ENCODE results near the gene LAD1.

The LAD1 gene

DNA sequence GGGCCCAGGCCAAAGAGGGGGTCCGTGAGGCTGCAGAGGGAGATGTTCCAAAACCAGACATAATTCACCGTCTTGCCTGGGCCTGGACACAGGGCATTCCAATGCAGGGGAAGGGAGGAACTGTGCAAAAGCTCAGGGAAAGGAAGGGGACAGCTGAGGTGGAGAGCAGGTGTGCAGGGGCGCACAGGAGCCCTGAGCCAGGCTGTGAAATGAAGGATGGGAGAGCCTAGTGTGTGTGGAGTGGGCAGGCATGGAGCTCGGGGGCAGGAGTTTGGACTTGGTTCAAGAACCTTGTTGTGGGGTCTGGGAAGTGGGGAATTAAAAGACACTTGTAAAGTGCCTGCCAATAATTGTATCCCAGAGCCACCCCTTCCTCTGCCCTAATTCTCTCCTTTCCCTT, 20.1 kb upstream of the LAD1 start:
- in situ Hi-C loops (cut with MboI; ENCODE audit: low sequenced_read_pairs) = no loop called here

DNA sequence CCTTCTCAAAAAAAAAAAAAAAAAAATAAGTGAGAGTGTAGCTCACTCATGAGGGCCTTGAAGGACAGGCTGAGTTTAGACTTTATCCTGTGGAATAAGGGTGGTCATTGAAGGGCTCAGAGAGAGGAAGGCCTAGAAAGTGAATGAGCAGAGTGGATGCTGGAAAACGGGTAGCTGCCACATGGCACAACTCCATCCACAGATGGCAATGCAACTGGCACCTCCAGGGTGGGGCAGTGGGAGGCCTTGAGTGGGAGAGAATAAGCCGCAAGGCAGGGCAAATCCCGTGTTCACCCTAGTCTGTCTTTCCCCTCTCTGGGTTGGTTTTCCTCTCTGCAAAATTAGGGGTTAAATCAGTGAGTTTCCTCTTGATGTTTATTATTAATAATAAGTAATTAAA, 19.3 kb upstream of the LAD1 start:
- in situ Hi-C loops (cut with MboI; ENCODE audit: low sequenced_read_pairs) = no loop called here

DNA sequence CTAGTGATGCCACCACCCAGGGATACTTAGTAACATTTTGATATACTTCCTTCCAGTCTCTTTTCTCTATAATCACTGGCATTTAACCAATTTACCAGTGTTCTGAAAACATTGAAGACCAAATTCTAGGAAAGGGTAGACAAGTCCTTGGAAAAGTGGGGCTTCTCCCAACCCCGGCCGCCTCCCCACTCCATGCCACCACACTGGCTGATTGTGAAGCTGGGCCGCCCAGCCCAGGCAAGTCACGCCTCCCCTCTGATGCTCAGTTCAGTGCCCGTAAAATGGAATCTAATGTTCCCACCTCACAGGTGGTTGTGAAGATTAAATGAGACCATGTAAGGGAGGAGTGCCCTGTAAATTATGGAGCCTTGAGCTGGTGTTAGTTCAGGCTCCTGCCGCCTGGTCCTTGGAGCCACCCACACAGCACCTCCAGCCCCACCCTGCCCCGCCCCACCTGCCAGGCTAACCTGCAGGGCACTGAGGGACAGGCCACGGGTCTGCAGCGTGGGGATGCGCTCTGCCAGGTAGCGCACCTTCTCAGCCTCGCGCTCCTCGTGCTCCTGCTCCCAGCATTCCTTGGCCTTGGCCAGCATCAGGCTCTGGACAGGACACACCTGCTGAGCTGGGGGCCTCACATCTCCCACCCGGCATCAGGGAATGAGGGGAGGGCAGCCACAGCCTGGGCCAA, 15.1 kb upstream of the LAD1 start:
- in situ Hi-C loops (cut with MboI; ENCODE audit: low sequenced_read_pairs) = no loop called here

DNA sequence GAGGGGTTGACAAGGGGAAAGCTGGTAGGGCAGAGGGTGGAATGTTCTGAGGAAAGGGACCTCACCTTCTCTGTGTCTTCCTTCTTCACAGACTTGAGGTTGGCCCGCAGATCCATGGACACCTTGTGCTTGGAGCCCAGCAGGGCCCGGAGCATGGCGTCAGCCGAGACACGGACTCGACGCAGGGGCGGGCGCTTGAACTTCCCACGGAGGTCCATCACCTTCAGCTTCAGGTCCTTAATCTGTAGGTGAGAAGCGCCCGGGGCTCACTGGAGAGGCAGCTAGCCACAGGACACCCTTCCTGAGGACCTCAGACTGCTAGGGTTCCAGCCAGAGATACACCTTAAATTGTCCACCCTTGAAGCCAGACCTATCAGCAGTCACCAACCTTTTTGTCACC, 12.2 kb upstream of the LAD1 start:
- in situ Hi-C loops (cut with MboI; ENCODE audit: low sequenced_read_pairs) = no loop called here

DNA sequence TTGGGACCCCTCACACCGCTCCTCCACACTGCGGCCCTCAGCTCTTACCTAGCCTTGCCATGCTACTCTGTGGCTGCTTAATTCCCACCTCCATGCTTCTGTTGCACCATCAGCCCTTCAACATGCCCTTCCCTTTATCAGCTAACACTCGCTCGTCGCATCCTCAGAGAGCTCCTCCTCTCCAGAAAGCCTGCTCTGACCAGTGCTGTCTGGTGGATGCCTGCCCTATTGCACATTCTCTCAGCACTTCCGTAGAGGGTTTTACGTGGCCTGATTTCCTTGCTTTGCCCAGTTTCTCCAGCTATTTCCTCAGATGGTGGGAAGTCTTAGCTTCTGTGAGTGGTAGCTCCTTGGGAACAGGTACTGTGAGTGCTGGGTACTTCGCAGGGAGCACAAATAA, 10.3 kb upstream of the LAD1 start:
- in situ Hi-C loops (cut with MboI; ENCODE audit: low sequenced_read_pairs) = no loop called here

DNA sequence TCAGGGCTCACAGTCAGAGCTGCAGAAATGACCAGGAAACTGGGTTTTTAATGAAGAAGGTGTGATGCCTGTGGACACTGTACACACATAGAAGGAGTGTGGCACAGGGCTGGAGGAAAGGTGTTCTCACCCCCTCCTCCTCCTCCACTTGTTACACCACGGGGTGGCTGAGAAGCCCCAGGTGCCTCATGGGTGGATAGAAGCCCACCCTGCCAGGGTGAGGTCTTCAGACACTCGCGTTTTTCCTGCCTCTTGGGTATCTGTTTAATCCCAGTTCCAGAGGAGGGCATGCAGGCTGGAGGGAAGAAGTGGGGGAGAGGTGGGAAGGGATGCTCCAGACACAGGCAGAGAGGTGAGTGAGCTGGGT, 9.7 kb upstream of the LAD1 start:
- in situ Hi-C loops (cut with MboI; ENCODE audit: low sequenced_read_pairs) = no loop called here

DNA sequence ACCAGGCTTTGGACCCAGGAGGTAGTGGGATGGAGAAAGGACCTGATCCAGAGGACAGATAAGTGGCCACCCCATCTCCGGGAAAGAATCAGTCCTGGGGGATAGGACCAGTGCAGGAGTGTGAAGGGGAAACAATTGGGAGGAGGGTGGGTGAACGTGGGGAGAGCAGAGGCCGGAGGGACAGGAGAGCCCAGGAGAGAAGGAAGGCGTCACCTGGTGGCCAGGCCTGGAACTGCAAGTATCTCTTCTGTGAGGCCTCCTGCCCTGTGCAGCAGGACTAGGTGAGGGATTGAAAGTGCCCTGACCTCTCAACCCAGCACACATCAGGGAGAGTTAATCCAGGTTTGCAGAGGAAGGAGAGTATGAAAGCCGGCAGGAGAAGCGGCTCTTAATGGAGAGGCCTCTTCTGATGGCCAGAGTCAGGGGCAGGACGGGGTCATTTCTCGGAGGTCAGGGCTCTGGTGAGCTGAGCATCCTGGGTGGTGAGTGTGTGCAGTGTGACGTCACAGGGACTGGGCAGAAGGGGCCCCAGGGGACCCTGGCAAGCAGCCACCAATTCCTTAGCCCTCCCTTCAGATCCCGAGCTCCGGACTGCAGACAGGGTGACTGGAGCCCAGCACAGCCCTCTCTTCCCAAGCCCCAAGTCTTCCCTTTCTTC, 9.2 kb upstream of the LAD1 start:
- in situ Hi-C loops (cut with MboI; ENCODE audit: low sequenced_read_pairs) = no loop called here

DNA sequence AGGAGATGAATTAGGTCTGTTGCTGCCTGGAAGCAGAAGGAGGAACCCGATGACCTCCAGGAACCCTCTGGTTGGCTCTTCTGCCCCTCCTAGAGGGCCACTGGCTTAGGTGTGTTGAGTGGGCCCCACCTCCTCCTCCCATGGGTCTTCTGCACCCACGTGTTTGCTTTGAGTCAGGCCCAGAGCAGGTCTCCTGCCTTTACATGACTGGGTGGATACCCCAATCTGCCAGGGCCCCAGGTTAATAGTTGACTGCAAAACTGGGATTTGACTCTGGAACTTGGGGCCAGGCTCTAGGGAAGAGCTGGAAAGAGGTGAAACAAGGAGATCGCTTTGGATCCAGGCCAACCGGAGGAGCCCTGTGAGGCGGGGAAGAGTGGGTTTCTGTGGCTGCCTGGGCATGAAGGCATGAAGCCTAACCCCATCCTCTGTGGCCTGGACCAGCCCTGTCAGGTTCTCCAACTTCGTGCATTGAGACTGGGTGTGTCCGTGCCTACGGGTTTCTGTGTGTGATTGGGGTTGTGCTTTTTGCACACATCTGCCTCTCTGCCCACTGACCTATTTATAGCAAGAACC, 7.8 kb upstream of the LAD1 start:
- in situ Hi-C loops (cut with MboI; ENCODE audit: low sequenced_read_pairs) = no loop called here

DNA sequence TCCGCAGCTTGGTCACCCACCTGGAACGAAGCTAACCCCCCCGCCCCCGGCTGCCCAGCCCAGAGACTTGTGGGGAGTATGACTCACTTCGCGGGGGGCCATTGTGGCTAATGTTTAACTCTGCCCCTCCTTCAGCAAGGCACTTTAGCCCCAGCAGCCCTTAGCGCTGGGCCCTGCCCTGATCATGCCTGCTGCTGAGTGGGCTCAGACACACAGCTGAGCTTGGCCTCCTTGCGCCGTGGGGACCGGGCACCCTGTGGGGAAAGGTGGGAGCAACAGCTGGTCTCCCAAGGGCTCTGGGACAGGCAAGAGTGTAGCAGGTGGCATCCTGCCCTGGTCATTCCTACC, 6.3 kb upstream of the LAD1 start:
- in situ Hi-C loops (cut with MboI; ENCODE audit: low sequenced_read_pairs) = no loop called here

DNA sequence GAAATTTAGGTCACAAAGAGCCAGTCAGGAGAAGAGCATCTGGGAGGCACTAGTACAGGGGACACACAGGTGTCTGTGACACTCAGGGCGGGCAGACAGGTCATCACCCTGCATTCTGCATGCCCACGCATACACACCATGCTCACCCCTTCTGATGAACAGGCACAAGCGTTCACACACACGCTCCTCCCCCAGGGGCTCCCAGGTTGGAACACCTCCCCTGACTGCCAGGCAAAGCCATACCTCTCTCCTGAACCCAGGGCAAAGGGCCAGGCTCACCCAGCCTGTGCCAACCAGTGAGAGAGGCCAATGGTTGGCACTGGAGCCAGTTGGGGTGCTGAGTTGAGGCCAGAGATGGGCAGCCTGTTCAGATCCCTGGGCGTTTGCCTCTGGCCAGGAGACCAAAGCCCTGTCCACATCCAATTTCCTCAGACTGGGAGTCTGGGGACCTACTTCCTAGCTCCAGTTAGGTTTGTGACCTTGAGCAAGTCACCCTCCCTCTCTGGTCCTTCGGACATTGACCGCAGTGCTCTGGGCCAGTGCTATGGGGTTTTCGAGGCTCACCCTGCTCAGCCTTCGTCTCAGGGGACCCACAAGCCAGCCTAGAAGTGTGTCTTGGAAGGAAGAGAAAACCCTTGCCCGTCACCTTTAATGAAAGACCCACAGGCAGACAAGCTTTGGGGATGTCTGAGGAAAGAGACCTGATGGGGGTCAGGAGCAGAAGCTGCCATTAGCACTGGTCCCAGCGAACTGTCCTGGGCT, 5.8 kb upstream of the LAD1 start:
- in situ Hi-C loops (cut with MboI; ENCODE audit: low sequenced_read_pairs) = no loop called here

DNA sequence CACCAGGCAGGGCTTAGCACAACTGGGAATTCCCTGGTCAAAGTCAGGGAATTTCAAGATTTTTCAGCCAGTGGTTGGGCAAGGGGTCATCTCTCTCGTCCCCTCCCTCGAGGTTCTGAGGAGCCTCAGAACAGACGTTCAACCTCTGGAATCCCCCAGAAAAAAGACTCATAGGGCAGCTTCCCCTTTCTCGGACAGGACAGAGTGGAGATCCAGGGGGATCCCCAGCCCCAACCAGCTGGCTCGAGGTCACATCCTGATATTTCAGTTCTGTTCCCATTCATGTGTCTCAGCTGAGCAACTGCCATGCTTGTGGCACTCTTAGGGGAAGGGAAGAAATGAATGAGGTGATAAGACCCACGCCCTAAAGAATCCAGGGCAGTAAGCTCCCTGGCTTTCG, 4.9 kb upstream of the LAD1 start:
- in situ Hi-C loops (cut with MboI; ENCODE audit: low sequenced_read_pairs) = no loop called here

DNA sequence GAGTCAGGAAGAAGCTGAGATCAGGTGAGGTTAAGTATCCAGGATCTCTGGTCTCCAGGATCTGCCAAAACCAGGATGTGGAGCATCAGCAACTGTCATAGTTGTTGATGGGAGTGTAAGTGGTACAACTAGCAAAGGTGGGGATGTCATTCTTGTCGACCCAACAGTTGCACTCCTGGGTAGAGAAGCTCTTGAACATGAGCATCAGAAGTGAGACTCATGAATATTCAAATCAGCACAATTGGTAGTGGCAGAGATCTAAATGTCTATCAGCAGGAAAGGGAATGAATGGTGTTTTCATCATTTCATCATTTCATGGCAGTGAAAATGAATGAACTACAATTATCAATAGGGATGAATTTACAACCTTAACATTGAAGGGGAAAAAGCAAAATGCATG, 4.2 kb upstream of the LAD1 start:
- in situ Hi-C loops (cut with MboI; ENCODE audit: low sequenced_read_pairs) = no loop called here

DNA sequence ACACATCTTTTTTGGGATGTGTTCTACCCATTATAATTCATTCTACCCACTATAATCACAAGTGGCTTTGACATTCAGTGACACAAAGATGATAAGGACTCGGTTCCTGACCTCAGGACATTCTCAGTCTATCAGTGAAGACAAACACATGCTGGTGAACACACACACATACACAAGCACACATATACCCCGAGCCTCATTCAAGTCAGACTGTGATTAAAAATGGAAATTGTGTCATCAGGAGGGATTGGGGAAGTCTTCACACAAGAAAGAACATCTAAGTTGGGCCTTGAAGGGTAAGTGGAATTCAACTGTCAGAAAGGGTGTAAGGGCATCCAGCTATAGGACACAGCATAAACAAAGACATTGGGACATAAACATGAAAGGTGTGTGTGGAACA, 2.6 kb upstream of the LAD1 start:
- in situ Hi-C loops (cut with MboI; ENCODE audit: low sequenced_read_pairs) = no loop called here

DNA sequence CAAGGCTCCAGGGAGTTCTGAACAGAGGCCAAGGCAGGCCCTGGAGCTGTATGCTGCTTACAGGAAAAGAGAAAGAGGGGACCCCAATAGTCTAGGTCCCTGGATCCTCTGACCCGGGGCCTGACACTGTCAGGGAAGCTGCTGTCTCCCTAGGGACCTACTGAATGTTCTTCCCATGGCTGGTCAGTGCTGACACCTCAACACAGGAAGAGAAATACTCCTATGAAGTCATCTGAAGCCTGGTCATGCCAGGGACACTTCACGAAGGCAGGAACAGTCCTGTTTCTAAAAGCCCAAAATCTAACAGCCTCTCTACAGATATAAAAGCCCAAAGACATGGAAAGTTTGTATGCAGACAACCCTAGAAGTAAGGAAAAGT, 1.7 kb upstream of the LAD1 start:
- in situ Hi-C loops (cut with MboI; ENCODE audit: low sequenced_read_pairs) = no loop called here

DNA sequence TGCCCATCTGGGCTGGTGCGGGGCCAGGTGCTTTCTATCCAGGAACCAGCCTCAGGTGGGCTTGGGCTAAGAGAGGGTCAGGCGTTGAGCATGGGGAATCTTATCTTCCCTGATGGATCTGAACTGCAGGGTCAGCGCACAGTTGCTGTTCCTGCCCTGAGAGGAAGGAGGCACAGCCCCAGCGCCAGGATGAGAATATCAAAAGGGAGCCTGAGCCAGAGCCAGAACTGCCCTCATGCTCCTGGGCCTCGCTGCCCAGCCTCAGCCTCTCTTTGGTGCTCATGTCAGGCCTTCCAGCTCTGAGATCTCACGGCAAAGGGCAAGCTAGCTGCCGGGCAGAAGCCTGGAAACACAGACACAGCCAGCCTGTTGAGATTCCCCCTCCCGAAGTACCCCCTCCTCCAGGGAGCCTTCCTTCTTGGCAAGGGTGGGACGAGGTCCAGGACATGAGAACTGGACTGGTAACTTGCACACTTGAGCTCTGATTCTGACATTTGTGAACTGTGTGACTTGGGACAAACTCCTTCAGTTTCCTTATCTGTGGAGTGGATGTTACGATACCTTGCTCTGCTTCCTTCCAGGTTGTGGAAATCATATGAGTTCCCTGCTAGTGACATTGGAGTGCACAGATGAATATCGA, 1.2 kb upstream of the LAD1 start:
- in situ Hi-C loops (cut with MboI; ENCODE audit: low sequenced_read_pairs) = no loop called here

DNA sequence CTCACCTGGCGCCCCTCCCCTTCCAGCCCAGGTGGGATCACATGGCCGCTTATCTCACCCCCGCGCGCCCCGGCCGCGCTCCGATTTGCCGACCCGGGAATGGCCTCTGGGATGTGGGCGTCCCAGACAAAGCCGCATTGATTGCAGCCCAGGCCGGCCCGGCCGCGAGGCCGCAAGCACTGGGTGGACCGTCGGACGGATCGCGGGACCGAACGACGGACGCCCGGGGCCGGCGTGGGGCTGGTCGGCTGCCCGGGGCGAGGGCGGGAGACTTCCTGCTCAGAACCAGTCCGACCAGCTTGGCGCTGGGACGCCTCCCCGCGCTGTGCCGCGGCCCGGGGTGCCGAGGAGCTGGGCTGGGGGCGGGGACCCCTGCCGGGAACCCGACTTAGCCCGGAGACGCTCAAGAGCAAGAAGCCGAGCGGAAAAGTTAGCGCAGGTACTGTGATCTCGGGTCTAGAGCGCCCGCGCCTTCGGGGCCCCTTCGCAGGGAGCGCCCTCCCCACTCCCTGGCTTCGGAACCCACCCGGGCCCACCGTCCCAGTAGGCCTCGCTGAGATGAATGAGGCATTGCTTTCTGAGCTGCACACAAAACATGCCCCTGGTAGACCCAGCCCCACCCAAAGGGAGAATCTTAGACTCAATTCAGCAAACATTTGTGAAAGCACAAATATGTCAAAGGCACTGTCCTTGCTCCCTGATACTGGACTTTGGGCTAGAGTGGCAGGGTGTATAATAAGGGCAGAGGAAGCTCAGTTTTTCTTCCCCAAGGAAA, 415 bp upstream of the LAD1 start:
- in situ Hi-C loops (cut with MboI; ENCODE audit: low sequenced_read_pairs) = no loop called here

DNA sequence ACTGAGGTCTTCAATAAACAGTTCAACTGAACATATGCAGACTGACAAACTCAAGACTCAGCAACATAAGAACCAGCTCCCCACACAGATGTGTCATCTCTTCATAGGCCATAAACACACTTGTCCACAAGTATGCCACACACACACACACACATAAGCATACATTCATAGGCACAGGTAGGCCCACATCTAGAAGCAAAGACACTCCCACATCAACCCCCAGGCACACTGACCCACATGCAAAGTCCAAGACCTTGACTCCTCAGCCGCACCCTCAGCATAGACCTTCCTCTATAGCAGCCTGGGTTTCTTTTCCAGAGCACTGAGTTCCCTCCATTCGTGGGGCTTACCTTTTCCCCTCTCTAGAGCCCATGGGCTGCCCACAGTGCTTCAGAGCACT, 1.4 kb downstream of the LAD1 start:
- in situ Hi-C loops (cut with MboI; ENCODE audit: low sequenced_read_pairs) = no loop called here

DNA sequence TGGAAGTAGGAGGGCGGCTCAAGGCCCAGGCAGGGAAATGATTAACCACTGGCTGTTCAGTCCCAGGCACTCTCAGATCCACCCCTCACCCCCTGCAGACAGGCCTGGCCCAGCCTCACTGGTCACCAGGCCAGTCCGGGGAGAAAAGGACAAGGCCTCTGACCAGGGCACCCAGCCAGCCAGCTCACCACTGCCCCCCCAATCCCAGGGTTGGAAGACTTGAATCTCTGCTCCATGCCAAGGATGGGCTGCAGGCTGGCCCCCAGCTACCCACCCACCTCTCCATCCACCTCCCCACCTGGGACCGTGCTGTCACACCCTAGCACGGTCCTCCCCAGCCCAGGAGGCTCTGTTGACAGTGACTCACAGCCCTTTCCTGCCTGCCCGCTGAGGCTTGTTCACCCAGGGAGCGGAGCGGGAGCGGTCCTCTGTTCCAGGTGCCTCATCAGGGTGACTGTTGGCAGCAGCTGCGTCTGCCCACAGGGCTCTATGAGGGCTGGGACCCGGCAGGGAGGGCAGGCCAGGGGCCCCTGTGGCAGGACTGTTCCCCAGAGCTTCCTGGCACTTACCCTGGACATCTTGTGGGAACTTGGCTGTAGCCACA, 2.2 kb downstream of the LAD1 start:
- in situ Hi-C loops (cut with MboI; ENCODE audit: low sequenced_read_pairs) = no loop called here

DNA sequence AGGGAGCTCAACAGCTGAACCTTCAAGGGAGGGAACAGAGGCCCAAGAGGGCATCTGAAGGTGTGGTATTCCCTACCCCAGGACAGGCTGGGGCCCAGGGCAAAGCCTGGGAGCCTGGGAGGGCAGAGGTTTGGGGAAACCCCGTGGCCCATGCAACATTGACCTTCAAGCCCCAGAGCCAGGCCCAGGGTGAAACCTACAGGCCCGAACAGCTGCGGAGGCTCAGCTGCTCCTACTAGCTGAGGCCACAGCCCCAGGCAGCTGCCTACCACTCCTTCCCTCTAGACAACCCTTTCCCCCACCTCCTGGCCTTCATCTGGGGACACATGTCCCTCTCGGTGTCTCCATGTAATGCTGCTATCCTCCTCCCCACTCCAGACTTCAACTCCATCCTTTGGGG, 3.2 kb downstream of the LAD1 start:
- in situ Hi-C loops (cut with MboI; ENCODE audit: low sequenced_read_pairs) = no loop called here

DNA sequence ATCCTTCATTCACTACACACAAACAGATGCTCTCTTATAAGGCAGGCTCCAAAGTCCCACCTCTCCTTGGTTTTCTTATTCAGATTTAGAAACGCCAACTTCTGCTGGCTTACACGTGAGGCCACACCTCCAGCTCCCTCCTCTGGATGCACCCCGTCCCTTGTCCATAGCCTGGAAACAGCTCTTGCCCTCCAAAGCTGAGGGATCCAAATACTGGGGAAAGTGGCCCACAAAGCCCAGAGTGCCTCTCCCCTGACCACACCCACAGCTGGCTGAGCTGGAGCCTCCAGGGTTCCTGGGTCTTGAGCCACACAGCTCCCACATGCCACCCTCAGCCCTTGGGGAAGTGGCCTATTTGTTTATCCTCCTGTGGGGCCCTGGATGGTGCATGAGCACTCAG, 4.5 kb downstream of the LAD1 start:
- in situ Hi-C loops (cut with MboI; ENCODE audit: low sequenced_read_pairs) = no loop called here

DNA sequence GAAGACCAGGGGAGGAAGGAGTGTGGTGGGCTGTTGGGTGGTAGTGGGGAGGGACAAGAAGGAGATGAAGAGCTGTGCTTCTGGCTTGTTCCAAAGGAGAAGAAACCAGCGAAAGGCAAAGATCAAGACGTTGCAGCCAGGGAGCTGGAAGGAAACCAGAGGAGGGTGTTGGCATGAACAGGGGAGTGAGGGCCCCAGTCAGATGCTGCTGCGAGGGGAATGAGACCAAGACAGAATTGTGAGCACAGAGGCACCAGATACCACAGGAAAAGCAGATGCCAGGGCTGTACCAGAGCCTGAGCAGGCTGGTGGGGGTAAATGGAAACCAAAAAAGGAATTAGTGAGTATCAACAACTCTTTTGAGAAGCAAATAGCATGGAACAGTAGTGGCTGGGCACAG, 6.0 kb downstream of the LAD1 start:
- in situ Hi-C loops (cut with MboI; ENCODE audit: low sequenced_read_pairs) = no loop called here

Data from HL-60/S4 (cell line).